Pulmonary artery endothelial cell (primary cell): ENCODE measurements around the gene COL4A1. TPM values are rescaled to one million over a fixed set of nuclear protein-coding genes. Genes with fewer than 3 reads are reported as not detected.

Experiments used
- DNase-seq: peaks from one replicate; pipeline ENCODE4 v3.0.0-alpha.2; 2011; ENCODE audit warnings: low read depth, low spot score
- total RNA-seq: library from RNA; depleted of rRNA; stranded (reverse); fragments of >200 nt; gene quantifications from 2 replicates; pipeline ENCODE4 v1.2.3, GENCODE V29; 2014

The COL4A1 gene
- total RNA-seq, 1 donor from 2014 or later, result 350 TPM

DNA sequence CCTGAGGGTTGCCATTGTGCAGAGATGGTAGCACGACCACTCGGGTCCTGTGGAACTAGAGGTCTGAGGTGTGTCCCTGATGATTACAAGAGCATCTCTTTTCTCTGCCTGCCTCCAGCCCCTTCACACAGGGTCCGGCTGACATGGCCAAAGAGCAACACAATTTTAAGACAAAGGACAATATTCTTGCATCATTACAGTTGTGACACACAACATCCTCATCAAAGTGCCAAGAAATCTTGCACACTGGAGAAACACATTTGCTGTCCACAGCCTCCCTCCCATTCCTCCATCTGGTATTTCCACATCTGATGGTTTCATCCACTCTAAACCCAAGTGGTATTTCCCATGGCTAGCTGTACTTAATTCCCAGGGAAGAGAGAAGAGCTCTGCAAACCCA lies 12.8 kb downstream of the COL4A1 start:
- no peak for DNase-seq

DNA sequence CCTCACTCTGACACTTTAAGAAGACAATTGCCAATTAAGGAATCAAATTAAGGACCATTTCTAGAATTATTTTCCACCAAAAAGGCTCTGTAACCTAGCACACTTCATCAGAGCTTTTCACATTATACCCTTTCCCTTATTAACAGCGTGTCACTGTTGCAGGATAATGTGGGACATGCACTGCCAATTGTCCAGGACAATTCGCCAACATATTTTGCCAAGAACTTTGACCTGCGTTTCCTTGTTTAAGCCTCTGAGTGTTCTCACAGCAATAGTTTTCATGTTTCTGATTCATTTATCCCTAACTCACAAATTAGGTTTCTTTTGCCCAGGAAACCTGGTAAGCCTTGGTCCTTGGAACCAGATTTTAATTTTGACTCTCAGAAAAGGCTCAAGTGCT lies 13.3 kb downstream of the COL4A1 start:
- no peak for DNase-seq

DNA sequence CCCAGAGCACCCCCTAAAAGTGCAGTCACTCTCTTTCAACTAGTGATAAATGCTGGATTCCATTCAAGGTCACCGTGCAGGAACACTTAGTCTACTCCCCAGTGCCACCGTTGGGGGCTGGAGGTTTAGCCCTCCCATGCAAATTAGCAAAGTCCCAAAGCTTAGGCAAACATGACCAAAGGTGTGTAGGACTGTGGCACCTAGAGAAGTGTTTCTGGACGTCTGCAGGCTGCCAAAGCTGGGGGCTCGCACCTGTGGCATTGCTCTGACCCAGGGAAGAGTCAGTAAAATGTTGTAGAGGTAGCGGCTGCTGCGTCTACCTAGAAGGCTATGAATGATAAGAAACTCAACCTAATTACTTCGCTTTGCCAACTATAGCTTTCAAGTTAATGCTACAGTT lies 13.9 kb downstream of the COL4A1 start:
- no peak for DNase-seq

DNA sequence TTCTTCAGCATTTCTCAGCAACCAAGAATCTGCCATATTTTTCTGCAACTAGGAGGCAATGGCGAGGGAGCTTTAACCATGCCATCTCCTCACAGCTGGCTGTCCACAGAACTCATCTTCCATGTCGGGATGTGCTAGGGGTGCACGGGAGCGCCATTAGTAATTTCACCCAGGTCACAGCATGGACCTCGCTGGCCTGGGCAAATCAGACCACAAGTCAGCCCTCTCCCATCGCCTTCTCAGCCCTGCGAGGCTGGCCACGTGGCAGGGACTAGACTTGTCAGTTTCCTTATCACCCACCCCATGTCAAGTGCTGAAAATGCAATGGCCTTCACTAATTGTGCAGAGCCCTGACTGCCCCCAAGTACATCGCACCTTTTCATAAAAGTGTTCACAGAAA lies 15.7 kb downstream of the COL4A1 start:
- no peak for DNase-seq

DNA sequence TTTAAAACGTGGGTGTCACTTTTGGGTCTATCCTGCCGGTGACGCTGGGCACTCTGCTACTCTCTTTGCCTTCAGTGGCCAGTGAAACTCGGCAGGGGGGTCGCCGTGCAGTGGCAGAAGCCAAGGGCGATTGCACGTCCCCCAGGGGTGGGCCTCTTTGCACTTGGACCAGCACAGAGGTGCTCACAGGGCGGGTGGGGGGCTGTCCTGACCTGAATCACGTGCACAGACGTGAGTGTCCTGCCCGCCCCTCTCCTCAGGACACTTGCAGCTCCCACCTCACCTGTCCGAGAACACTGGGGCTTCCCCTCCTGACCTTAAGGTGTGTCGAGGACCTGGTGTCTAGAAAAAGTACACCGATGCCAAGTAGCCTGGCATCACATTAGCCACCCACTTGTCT lies 16.1 kb downstream of the COL4A1 start:
- no peak for DNase-seq

DNA sequence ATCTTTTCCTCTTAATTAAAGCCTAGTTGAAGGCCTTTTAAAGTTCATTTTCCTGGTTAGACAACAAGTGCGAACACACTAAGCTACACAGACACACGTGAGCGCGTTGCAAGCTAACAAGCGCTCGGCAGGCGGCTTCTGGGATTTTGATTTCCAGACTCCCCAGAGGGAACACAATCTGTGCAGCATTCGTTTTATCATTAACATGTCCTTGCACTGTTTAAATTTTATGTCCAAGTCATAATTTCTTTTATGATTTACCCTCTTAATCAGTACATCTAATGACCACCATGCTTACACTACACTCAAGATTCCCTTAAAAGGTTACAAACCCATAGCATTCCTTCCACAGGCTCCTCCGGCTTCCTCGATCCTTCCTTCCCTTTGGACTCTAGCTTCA lies 16.8 kb downstream of the COL4A1 start:
- DNase-seq, result no peak

GRCh38 chr13:110289661-110290060 lies 17.3 kb downstream of the COL4A1 start:
- DNase-seq, result no peak

DNA sequence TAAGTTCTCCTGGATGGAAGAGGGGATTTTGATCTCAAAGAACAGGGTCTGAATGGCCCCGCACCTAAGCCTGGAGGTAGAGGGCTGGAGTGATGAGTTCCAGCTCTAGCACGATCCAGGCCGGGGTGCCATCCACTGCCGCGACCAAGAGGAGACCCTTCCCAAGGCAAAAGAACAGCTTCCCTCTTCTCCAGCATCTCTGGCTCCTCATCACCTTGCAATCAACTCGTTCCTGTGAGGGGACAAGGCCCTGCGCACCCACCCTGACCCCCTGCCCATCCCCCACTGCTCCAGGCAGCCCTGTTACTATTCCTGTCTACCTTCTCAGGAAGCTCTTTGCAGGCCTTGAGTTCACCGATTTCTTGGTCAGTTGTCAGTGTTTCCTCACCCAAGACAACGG lies 17.8 kb downstream of the COL4A1 start:
- no peak for DNase-seq

DNA sequence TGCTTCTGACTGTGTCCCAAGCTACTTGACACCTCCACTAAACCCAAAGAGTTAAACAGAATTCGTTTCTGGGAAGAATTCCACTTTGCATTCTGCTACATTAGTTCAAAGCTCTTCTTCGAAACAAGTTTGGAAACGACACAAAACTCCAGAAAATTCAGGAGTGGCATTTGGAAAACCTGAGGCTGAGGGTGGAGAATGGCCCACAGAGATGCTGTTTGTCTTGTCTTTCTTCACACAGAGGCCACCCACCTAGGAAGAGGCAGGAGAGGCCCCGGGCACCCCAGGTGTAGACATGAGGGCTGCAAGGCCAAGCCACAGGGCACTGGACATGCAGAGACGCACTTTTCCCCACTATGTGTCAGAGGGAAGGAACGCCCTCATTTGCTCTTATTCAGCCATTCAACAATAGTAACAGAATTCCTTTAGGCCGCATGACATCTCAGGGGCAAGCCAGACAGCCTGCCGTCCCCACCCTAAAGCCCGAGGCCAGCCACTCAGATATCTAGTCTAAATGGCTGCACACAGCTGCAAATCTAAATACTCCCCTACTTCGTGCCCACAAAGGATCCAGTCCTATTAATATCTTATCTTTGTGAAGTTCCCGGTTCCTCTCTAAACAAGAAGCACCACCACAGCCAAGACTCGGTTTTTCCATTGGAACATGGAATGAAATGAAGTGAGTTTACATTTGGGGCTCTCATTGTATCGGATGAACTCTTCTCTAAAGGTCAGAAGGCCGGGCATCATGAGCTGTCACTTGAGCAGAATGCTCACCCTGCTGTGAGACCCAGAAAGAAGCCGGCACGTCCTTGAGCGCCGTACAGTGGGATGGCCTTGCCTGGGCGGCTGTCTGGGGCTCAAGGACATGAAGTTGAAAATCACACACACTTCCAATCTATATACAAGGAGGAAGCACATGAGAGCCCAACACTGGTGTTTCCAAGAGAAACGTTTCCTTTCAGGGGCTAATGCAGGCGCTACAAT lies 19.8 kb downstream of the COL4A1 start:
- DNase-seq, result no peak

GRCh38 chr13:110285991-110286832 lies 20.7 kb downstream of the COL4A1 start:
- no peak for DNase-seq

DNA sequence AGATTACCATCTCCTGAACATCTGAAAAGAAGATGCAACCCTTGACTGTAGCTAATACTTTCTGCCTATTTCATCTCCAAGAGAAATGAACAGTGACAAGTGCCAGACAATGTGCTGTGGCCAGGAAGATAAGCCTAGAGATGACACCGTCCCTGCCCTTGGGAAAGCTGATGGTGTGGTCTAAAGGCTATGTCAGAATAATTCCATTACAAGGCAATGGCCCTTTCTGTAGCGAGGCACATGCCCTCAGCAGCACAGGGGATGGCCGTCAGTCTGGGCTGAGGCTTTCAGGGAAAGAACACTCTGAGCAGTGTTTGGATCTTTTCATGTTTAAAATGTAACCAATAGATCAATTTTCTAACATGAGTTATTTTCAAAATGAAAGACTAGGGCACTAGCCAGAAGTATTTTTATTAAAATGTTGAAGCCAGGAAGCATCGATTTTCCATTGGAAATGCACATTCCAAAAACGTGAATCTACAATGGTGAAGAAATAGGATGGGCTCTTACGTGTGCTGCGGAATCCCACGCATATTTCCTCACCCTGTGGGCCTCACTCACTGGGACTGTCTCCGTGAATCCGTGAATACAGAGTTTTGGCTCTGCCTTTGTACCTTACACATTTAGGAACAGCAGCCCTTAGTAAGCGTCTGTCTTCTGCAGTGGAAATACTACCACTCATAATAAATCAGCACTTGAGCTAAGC lies 22.0 kb downstream of the COL4A1 start:
- no peak for DNase-seq

DNA sequence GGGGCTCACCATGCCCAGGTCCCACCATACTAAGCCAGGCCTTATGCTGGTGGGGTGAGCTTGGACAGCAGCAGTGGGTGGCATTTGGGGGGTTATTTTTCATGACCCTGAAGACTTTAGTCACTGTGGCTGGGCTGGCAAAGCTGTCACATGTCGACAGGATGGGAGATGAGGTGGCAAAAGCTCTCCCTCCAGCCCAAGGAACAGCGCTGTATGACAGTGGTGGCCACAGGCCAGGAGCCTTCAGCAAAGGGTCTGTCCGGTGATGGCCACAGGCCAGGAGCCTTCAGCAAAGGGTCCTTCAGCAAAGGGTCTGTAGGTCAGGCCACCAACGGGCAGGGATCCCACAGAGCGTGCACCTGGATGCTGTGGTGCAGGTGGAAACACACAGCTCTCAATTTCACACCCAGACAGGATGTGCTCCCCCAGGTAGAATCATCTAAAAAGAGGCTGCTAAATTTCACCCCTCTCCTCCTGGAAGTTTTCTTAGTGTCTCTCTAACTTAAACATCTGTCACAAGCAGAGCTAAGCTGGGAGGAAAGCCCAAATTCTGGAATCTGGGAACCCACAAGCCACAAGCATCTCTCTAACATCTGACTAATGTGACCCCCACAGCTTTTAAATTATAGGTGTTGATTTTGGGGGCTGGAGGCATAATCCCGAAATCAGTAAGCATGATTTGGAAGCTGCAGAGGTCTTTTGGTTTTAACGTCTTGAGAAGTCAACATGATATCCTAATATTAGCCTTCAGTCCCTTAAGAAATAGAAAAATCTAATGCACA lies 23.0 kb downstream of the COL4A1 start:
- no peak for DNase-seq

DNA sequence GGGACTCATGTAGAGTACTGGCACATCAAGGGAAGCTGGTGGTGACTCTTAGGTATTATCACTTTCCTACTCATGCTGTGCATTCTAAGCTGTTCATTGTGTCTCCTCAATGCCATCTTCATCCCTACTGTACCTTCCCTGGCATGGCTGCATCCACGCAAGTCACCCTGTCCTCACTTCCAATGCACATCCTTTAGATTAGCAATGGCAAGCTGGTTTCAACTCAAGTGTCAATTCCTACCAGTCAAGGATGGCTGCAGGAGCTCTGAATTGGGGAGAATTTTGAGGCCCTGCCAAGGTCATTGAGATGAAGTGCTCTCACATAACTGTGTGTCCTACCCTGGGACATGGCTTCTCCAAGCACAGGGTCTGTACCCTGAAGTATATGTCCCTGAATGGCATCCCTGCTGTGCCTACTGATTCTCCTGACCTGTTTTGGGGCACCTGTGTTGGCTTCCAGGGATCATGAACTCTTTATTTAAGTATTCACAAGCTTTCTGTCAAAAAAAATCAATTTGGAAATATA lies 24.6 kb downstream of the COL4A1 start:
- DNase-seq, result no peak

DNA sequence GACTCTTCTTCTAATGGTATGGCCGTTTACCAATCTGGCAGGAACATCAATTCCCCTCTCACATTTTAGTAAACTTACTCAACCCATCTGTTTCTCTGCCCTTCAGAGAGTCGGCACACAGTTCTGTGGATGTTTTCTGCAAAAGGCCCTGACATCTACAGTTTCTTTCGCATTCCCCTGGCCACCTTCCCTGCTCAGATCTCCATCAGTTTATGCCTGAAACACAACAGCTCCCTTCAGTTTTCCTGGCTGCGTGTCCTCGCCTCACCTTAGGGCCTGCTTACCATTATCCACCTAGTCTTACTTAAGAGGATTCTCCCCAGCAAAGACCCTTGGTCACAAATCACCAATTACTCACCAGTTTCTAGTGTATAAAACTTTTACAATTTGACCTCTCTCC lies 25.2 kb downstream of the COL4A1 start:
- no peak for DNase-seq

GRCh38 chr13:110280985-110281688 lies 25.8 kb downstream of the COL4A1 start:
- DNase-seq, result no peak

GRCh38 chr13:110280231-110280813 lies 26.6 kb downstream of the COL4A1 start:
- no peak for DNase-seq

GRCh38 chr13:110279684-110280083 lies 27.3 kb downstream of the COL4A1 start:
- DNase-seq, result no peak

GRCh38 chr13:110278859-110279258 lies 28.1 kb downstream of the COL4A1 start:
- DNase-seq, result no peak

DNA sequence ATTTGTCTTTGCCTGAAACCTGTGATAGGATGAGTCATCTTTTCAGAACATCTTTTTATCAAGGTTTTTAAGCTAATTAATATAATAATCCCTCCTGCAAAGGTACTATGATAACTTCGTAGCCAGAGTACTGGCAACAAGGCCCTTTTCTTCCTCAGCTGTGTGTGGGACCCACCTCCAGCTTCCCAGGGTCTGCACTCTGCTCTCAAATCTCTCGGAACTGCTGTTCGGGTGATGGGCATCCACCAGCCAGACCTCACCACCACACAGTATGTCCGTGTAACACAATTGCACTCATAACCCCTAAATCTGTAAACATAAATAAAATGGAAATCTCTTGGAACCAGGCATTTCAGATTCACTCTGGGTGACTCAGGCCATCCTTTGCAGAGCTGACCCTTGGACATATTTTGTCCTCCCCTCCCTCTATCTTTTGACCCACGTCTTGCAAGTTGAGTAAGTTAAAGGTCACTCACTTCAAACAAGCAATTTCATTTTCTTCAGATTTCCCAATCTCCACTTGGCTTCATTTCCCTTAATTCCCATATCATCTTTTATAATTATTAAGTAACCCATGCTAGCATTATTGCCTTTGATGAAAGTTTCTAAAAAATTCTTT lies 29.5 kb downstream of the COL4A1 start:
- no peak for DNase-seq
